Dendritic cell treated with granulocyte-macrophage colony-stimulating factor and Interleukin-4, amounts not matched to agents 40 ng/mL and 50 ng/mL, for 4 days (primary cell): Measurements from ENCODE around the gene SOX15.

Experiments used
- H3K27ac Mint-ChIP-seq: one replicate; pipeline ENCODE4 v1.8.0; 2022; ENCODE audit warnings: mild to moderate bottlenecking, mixed read lengths
- H3K27me3 Mint-ChIP-seq: one replicate; pipeline ENCODE4 v1.8.0; 2022; ENCODE audit warnings: mild to moderate bottlenecking, mixed read lengths
- H3K36me3 Mint-ChIP-seq: one replicate; pipeline ENCODE4 v1.8.0; 2022; ENCODE audit warnings: low read depth, mixed read lengths
- H3K4me1 Mint-ChIP-seq: one replicate; pipeline ENCODE4 v1.8.0; 2022; ENCODE audit warnings: low read depth, mixed read lengths
- H3K4me3 Mint-ChIP-seq: one replicate; pipeline ENCODE4 v1.8.0; 2022; ENCODE audit warnings: mild to moderate bottlenecking, moderate library complexity, mixed read lengths
- H3K9me3 Mint-ChIP-seq: one replicate; pipeline ENCODE4 v1.8.0; 2022; ENCODE audit warnings: mixed read lengths
- intact Hi-C: fragments of 100-400 bp; cut with micrococcal nuclease; formaldehyde crosslinking; loops from one replicate; pipeline ENCODE4 v1.15.0; 2022

Gene SOX15

GRCh38 chr17:7589204-7589868 is 558 bp downstream of the SOX15 start:
- Mint-ChIP-seq H3K4me3 (peak overlapping the region; percentile 35), H3K4me1 (peaks cover 51% of the 10 kb centered on the region), H3K27ac (no peak overlapping the region), H3K9me3 (no peaks in the 10 kb centered on the region), H3K36me3 (peaks cover 95% of the 10 kb centered on the region), H3K27me3 (no peaks in the 10 kb centered on the region)
- intact Hi-C loops, result loop anchor here (2.0 kb wide), 1 partner anchor 75 kb away; no protein-coding TSS in a partner anchor

GRCh38 chr17:7588553-7589203 is 1.2 kb downstream of the SOX15 start:
- Mint-ChIP-seq H3K9me3 (no peaks in the 10 kb centered on the region), H3K36me3 (peaks cover 95% of the 10 kb centered on the region), H3K27me3 (no peaks in the 10 kb centered on the region), H3K4me3 (peak overlapping the region; percentile 57), H3K27ac (peak overlapping the region; percentile 92), H3K4me1 (peaks cover 54% of the 10 kb centered on the region)
- intact Hi-C loops, result loop anchor here (2.0 kb wide), 1 partner anchor 74 kb away; no protein-coding TSS in a partner anchor

- Mint-ChIP-seq H3K27me3 (no peaks in the 10 kb centered on the region), H3K36me3 (peaks cover 95% of the 10 kb centered on the region), H3K9me3 (no peaks in the 10 kb centered on the region), H3K27ac (peak overlapping the region; percentile 92), H3K4me3 (peak overlapping the region; percentile 57), H3K4me1 (peaks cover 63% of the 10 kb centered on the region)
- intact Hi-C loops, result loop anchor here (2.0 kb wide), 1 partner anchor 73 kb away; no protein-coding TSS in a partner anchor
These were observed 2.3 kb downstream of the SOX15 start for GRCh38 chr17:7587420-7588151.

- intact Hi-C loops, result no loop called here
- Mint-ChIP-seq H3K9me3 (no peaks in the 10 kb centered on the region), H3K27me3 (no peaks in the 10 kb centered on the region), H3K27ac (peak overlapping the region; percentile 92), H3K4me3 (no peak overlapping the region), H3K4me1 (peaks cover 70% of the 10 kb centered on the region), H3K36me3 (peaks cover 95% of the 10 kb centered on the region)
These were observed 3.0 kb downstream of the SOX15 start for GRCh38 chr17:7586673-7587419.

- peak within 1 kb of the TSS; percentile 92 for H3K27ac Mint-ChIP-seq
- no peaks in the 10 kb centered on the region for H3K27me3 Mint-ChIP-seq
- H3K4me1 Mint-ChIP-seq, result peaks cover 78% of the 10 kb centered on the region
- peaks cover 99% of the 10 kb centered on the region for H3K36me3 Mint-ChIP-seq
- no peaks in the 10 kb centered on the region for H3K9me3 Mint-ChIP-seq
- peak within 1 kb of the TSS; percentile 97 for H3K4me3 Mint-ChIP-seq
- intact Hi-C loops, result loop anchor here (5.0 kb wide), 1 partner anchor 259 kb away; no protein-coding TSS in a partner anchor
These were observed 6.4 kb downstream of the SOX15 start, which contains the start of gene MPDU1 for GRCh38 chr17:7583253-7584109. Gene MPDU1 (plus strand): TSS chr17:7583852. CDS start chr17:7583863, 11 bp downstream.

- intact Hi-C loops, result loop anchor here (5.0 kb wide), 1 partner anchor 260 kb away; no protein-coding TSS in a partner anchor
- Mint-ChIP-seq H3K27me3 (no peaks in the 10 kb centered on the region), H3K4me1 (peaks cover 78% of the 10 kb centered on the region), H3K9me3 (no peaks in the 10 kb centered on the region), H3K27ac (peak overlapping the region; percentile 92), H3K4me3 (peak overlapping the region; percentile 97), H3K36me3 (peaks cover 99% of the 10 kb centered on the region)
These were observed 7.3 kb downstream of the SOX15 start for GRCh38 chr17:7582396-7583252.

GRCh38 chr17:7580604-7581575 is 9.0 kb downstream of the SOX15 start:
- H3K9me3 Mint-ChIP-seq, result no peaks in the 10 kb centered on the region
- H3K4me1 Mint-ChIP-seq, result peaks cover 82% of the 10 kb centered on the region
- peak overlapping the region; percentile 92 for H3K27ac Mint-ChIP-seq
- H3K36me3 Mint-ChIP-seq, result peaks cover 99% of the 10 kb centered on the region
- H3K4me3 Mint-ChIP-seq, result peak overlapping the region; percentile 97
- intact Hi-C loops, result loop anchor here (5.0 kb wide), 1 partner anchor 261 kb away; no protein-coding TSS in a partner anchor
- H3K27me3 Mint-ChIP-seq, result no peaks in the 10 kb centered on the region

- H3K4me1 Mint-ChIP-seq, result peaks cover 82% of the 10 kb centered on the region
- peak overlapping the region; percentile 92 for H3K27ac Mint-ChIP-seq
- H3K27me3 Mint-ChIP-seq, result no peaks in the 10 kb centered on the region
- intact Hi-C loops, result loop anchor here (5.0 kb wide), 1 partner anchor 262 kb away; no protein-coding TSS in a partner anchor
- peak overlapping the region; percentile 97 for H3K4me3 Mint-ChIP-seq
- no peaks in the 10 kb centered on the region for H3K9me3 Mint-ChIP-seq
- H3K36me3 Mint-ChIP-seq, result peaks cover 100% of the 10 kb centered on the region
These were observed 9.9 kb downstream of the SOX15 start for GRCh38 chr17:7579834-7580603.

GRCh38 chr17:7579001-7579833 is 10.7 kb downstream of the SOX15 start, which contains the start of gene CD68:
Gene CD68 (plus strand): TSS chr17:7579638. CDS start chr17:7579678, 40 bp downstream.
- intact Hi-C loops, result no loop called here
- H3K27me3 Mint-ChIP-seq, result no peaks in the 10 kb centered on the region
- peak within 1 kb of the TSS; percentile 97 for H3K4me3 Mint-ChIP-seq
- H3K36me3 Mint-ChIP-seq, result peaks cover 100% of the 10 kb centered on the region
- peak within 1 kb of the TSS; percentile 92 for H3K27ac Mint-ChIP-seq
- H3K9me3 Mint-ChIP-seq, result no peaks in the 10 kb centered on the region
- peaks cover 82% of the 10 kb centered on the region for H3K4me1 Mint-ChIP-seq
